ENCODE results near the gene APBA2.

DNA sequence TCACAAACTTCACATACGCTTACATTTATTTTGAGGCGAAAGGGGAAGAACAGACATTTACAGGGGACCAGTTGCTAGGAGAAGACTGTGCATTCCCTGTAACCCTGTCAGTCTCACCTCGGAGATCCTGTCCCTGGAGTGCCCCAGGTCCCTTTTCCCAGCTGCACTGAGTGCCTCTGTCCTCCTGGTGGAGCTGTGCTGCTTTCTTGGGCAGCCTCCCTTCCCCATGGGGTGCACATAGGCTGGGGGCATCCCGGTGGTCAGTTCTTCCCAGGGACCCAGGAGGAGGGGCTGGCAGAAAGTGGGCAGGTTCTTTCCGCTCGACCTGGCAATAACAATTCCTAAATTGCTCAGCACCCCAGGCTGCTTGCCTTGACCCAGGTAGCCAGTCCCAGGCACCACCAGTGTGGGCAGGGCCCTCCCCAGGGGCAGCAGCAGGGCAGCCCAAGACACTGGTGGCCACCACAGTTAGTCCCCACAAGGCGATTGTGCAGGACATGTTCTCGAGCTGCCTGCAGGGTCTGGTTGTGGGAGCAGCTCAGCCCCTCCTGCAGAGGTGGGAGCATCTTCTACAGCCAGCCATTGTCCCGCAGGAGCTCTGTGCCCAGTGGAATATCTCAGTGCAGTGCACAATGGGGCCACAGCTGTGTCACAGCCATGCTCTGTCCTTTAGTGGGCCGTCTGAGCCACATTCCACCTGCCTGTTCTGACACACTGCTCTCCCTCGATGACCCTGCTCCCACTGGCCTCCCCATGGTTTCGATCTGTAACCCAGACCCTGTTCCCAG lies 36.3 kb downstream of the APBA2 start:
- TF ChIP-seq, protein P1, sequence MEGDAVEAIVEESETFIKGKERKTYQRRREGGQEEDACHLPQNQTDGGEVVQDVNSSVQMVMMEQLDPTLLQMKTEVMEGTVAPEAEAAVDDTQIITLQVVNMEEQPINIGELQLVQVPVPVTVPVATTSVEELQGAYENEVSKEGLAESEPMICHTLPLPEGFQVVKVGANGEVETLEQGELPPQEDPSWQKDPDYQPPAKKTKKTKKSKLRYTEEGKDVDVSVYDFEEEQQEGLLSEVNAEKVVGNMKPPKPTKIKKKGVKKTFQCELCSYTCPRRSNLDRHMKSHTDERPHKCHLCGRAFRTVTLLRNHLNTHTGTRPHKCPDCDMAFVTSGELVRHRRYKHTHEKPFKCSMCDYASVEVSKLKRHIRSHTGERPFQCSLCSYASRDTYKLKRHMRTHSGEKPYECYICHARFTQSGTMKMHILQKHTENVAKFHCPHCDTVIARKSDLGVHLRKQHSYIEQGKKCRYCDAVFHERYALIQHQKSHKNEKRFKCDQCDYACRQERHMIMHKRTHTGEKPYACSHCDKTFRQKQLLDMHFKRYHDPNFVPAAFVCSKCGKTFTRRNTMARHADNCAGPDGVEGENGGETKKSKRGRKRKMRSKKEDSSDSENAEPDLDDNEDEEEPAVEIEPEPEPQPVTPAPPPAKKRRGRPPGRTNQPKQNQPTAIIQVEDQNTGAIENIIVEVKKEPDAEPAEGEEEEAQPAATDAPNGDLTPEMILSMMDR (IDR thresholded peaks at IDR 0.05 in 2 of 3, conservative IDR thresholded peaks at IDR 0.05 in 1 of 3; ENCODE audit: control insufficient read depth in 2 of 3, extremely low read depth in 1 of 3, insufficient read depth in 1 of 3, low read depth in 3 of 3, low read length in 3 of 3), result no peak
- no peak for TF ChIP-seq TBL1XR1 (IDR thresholded peaks at IDR 0.05; ENCODE audit: low read depth, low read length)
- no peak for TF ChIP-seq TCF12 (IDR thresholded peaks at IDR 0.05; ENCODE audit: low read depth, low read length)
- TF ChIP-seq, protein P2, sequence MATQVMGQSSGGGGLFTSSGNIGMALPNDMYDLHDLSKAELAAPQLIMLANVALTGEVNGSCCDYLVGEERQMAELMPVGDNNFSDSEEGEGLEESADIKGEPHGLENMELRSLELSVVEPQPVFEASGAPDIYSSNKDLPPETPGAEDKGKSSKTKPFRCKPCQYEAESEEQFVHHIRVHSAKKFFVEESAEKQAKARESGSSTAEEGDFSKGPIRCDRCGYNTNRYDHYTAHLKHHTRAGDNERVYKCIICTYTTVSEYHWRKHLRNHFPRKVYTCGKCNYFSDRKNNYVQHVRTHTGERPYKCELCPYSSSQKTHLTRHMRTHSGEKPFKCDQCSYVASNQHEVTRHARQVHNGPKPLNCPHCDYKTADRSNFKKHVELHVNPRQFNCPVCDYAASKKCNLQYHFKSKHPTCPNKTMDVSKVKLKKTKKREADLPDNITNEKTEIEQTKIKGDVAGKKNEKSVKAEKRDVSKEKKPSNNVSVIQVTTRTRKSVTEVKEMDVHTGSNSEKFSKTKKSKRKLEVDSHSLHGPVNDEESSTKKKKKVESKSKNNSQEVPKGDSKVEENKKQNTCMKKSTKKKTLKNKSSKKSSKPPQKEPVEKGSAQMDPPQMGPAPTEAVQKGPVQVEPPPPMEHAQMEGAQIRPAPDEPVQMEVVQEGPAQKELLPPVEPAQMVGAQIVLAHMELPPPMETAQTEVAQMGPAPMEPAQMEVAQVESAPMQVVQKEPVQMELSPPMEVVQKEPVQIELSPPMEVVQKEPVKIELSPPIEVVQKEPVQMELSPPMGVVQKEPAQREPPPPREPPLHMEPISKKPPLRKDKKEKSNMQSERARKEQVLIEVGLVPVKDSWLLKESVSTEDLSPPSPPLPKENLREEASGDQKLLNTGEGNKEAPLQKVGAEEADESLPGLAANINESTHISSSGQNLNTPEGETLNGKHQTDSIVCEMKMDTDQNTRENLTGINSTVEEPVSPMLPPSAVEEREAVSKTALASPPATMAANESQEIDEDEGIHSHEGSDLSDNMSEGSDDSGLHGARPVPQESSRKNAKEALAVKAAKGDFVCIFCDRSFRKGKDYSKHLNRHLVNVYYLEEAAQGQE (IDR thresholded peaks at IDR 0.05; ENCODE audit: low read depth, low read length), result no peak
- no peak for TF ChIP-seq NFYB (IDR thresholded peaks at IDR 0.05; ENCODE audit: insufficient read depth, low read depth, low read length)
- no peak for TF ChIP-seq SP1 (IDR thresholded peaks at IDR 0.05; ENCODE audit: low read depth, low read length)
